DND-41 (cell line): ENCODE measurements around the gene DNAJC15.
A peak's percentile ranks its signal among the peaks of the same experiment; 100 is the strongest.

Source experiments
- EZH2 ChIP-seq: IDR thresholded peaks from 3 replicates; pipeline ENCODE4 v1.6.1; 2012; ENCODE audit warnings: borderline replicate concordance, low read depth, mild to moderate bottlenecking, moderate library complexity, low read length, inconsistent platforms; ENCODE audit not compliant: severe bottlenecking
- TF ChIP-seq, protein P1 (sequence below): IDR thresholded peaks from 2 replicates; pipeline ENCODE4 v1.5.1; 2012; ENCODE audit warnings: borderline replicate concordance, low read length, moderate library complexity, mild to moderate bottlenecking; ENCODE audit not compliant: poor library complexity, severe bottlenecking; ENCODE audit errors: extremely low read depth

DNA sequence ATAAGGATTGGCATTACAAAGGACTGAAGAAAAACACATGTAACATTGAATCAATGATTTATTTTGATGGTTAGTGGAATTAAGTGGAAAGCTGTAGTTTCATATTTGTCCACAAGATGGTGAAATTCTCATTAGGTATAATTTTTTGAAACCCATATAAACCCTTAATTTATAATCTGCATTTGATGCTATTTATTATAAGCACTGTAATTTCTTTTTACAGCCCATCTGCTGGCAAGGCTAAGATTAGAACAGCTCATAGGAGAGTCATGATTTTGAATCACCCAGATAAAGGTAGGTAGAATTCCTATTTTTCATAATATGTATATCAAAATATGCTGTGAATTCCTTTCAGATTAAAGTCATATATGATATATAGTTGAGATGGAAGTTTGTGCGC, 62.2 kb downstream of the DNAJC15 start:
- TF ChIP-seq, protein P1, sequence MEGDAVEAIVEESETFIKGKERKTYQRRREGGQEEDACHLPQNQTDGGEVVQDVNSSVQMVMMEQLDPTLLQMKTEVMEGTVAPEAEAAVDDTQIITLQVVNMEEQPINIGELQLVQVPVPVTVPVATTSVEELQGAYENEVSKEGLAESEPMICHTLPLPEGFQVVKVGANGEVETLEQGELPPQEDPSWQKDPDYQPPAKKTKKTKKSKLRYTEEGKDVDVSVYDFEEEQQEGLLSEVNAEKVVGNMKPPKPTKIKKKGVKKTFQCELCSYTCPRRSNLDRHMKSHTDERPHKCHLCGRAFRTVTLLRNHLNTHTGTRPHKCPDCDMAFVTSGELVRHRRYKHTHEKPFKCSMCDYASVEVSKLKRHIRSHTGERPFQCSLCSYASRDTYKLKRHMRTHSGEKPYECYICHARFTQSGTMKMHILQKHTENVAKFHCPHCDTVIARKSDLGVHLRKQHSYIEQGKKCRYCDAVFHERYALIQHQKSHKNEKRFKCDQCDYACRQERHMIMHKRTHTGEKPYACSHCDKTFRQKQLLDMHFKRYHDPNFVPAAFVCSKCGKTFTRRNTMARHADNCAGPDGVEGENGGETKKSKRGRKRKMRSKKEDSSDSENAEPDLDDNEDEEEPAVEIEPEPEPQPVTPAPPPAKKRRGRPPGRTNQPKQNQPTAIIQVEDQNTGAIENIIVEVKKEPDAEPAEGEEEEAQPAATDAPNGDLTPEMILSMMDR: peak; percentile 72
- no peak for TF ChIP-seq EZH2
